ENCODE measurements around the gene CACNA1I.

Gene CACNA1I

DNA sequence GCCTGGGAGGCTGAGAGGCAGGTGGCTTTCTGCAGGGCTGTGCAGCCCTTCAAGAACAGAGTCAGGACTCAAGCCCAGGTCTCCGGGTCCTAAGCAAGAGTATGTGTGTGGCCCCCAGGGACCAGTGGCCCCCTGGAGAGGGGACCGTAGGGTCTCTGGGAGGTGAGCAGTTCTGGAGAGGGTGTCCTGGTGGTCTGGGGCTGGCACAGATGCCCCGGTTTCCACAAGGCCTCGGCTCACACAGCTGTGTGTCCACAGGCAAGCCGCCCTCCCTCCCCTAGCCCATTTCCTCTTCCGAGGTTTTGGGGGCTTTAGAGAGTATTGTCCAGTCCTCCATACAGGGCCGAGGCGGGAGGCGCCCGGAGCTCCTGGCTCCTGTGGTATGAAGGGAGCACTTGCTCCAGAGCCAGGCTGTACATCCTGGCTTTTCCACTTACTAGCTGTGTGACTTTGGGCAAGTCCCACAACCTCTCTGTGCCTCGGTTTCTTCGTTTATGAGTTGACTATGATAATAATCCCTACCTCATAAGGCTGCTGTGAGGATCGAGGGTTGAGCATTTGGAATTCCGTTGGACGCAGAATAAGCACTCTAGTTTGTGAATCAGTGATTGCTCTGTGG is 34.6 kb upstream of the CACNA1I start:
- DNase-seq (ENCODE audit: low spot score) = no peak

DNA sequence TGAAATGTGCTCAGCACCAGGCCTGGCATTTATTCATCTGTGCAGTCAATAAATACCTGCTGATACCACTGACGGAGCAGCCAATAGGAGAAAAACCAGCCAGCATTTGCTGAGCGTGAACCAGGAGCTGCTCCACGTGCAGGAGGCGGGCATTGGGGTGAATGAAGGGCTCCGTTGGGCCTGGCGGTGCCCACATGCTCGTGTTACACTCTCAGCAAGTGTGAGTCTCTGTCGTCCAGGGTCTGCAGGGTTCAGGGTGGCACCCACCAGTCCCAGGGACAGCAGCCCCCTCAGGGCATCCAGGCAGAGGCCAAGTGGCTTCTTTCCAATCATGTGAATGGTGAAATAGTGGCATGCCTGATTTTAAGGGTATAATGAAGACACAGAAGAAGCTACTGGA is 33.8 kb upstream of the CACNA1I start:
- no peak for DNase-seq (ENCODE audit: low spot score)

DNA sequence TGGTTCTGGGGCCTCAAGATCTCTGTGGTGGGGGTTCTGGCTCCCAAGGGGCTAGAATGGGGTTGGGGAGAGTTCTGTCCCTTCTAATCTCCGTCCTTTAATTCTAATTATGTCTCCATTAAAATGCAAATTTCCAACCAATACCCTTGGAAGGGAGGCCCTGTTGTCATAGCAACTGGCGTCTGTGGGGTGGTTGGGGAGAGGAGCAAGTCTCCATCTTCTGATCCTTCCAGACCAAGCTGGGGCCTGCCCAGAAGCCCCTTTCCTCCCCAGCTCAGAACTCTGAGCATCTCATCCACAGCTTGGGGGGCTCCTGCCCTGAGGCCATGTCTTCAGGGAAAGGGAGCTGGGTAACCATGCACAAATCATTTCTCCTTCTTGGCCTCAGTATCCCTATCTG is 32.6 kb upstream of the CACNA1I start:
- DNase-seq (ENCODE audit: low spot score) = no peak

- DNase-seq (ENCODE audit: low spot score) = peak; percentile 52
These were observed 27.5 kb upstream of the CACNA1I start for GRCh38 chr22:39543095-39543494.

DNA sequence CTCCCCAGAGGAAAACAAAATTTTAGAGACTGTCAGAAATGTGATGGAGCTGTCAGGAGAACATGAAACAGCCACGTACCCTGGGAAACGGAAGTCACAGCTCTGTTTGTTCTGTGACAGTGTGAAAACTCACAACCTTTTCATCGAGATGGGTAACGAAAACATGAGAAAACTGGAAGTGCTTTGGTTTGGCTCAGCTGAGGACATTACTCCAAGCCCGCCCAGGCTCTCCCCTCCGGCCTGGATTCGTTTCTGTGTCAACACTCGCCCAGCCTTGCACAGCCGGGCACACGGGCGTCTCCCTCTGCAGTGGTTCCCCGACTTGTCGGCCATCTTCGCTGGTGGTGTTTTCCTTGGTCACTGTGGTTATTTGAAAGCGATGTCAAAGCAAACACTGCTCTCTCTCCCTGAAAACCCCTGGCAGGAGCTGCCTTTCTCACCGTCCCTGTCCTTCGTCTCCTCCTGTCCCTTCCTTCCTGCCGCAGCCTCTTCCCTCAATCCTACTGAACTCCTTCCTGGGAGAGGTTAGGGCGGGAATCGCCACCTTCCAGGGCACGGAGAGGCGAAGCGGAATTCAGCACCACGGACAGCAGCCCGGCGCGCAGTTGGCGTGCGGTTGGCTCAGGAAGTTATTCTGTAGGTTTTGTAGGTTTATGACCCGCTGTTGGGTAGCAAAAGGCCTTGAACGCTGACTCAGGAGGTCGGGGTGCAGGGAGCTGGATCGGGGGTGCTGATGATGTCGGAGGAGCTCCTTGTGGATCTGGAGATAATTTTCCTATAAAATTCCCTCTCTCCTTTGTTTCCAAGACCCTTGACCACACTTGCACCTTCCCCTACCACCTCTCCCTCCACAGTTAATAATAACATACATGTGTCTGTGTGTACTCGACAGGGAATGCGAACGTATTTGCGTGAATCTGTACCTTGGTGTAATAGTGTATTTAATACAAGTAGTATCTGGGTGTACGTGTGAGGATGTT is 24.9 kb upstream of the CACNA1I start:
- no peak for DNase-seq (ENCODE audit: low spot score)

GRCh38 chr22:39546889-39547586 is 23.5 kb upstream of the CACNA1I start:
- peak; percentile 76 for DNase-seq (ENCODE audit: low spot score)

- no peak for DNase-seq (ENCODE audit: low spot score)
These were observed 23.0 kb upstream of the CACNA1I start for GRCh38 chr22:39547587-39547947.

DNA sequence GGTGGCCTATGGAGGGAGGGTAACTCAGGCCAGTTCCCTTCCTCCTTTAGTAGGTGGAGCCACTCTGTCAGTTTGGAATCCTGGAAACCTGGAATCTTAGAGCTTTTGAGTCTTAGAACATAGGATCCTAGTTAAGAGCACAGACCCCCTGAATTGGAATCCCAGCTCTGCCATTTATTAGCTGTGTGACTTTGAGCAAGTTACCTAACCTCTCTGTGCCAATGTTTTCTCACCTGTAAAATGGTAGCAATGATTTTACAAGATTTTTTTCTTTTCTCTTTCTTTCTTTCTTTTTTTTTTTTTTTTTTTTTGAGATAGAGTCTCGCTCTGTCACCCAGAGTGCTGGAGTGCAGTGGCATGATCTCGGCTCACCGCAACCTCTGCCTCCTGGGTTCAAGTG is 17.1 kb upstream of the CACNA1I start:
- no peak for DNase-seq (ENCODE audit: low spot score)

GRCh38 chr22:39554151-39554550 is 16.4 kb upstream of the CACNA1I start:
- DNase-seq (ENCODE audit: low spot score) = no peak

DNA sequence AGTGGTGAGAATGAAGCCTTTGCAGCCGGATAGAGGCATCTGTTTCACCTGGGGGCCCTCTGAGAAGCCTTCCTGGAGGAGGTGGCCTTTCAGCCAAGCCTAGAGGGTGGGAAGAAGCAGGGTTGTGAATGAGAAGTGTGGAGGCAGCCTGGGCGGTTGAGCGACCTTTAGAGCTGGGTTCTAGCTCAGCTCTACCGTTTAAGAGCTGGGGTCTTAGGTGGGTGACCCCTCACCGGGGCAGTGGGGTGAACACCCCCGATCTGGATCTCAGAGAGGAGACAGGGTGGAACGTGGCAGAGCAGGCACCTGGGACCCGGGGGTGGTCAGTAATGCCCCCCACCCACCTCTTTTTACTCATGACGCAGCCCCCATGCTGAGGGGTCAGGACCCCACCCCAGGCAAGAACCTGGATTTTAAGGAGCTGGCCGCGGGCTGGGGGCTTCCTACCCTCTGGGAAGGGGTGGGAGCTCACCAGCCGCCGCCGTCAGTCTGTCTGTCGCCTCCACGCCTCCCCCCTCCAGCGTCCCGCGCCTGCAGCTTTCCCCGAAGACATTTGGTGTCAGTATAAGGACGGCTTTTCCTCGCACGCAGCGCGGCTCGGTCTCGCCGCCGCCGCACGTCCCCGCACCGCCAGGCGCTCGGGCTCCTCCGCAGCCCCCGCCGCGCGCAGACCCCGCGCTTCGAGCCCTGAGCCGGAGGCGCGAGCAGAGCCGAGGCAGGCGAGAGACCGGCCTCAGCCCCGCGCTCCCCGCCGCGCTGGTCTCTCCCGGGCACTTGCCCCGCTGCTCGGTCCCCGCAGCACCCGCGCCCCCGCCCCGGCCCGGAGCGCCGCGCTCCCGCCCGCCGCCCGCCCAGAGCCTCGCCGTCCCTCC is 13.3 kb upstream of the CACNA1I start:
- peak; percentile 56 for DNase-seq (ENCODE audit: low spot score)

GRCh38 chr22:39558254-39558727 is 12.3 kb upstream of the CACNA1I start:
- DNase-seq (ENCODE audit: low spot score) = no peak

GRCh38 chr22:39558950-39559349 is 11.6 kb upstream of the CACNA1I start:
- no peak for DNase-seq (ENCODE audit: low spot score)

GRCh38 chr22:39559456-39560105 is 11.0 kb upstream of the CACNA1I start:
- DNase-seq (ENCODE audit: low spot score) = no peak

GRCh38 chr22:39560127-39560526 is 10.4 kb upstream of the CACNA1I start:
- DNase-seq (ENCODE audit: low spot score) = no peak

GRCh38 chr22:39562839-39563489 is 7.6 kb upstream of the CACNA1I start:
- no peak for DNase-seq (ENCODE audit: low spot score)

DNA sequence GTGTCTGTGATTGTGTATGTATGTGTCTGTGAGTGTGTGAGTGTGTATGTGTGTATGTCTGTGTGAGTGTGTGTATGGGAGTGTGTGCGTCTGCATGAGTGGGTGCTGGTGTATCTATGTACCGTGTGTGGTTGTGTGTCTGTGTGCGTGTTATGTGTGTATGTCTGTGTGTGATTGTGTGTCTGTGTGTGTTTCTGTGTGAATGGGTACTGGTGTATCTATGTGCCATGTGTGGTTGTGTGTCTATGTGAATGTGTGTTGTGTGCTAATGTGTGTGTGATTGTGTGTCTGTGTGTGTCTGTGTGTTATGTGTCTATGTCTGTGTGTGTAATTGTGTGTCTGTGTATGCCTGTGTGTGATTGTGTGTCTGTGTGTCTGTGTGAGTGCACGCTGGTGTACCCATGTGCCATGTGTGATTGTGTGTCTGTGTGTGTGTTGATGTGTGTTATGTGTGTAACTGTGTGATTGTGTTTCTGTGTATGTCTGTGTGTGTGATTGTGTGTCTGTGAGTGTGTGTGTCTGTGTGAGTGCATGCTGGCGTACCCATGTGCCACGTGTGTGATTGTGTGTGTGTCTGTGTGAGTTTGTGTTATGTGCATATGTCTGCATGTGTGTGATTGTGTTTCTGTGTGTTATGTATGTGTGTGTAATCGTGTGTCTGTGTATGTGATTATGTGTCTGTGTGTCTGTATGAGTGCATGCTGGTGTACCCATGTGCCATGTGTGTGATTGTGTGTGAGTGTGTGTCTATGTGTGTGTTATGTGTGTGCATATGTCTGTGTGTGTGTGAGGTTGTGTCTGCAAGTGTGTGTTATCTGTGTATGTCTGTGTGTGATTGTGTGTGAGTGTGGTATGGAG is 6.8 kb upstream of the CACNA1I start:
- no peak for DNase-seq (ENCODE audit: low spot score)

DNA sequence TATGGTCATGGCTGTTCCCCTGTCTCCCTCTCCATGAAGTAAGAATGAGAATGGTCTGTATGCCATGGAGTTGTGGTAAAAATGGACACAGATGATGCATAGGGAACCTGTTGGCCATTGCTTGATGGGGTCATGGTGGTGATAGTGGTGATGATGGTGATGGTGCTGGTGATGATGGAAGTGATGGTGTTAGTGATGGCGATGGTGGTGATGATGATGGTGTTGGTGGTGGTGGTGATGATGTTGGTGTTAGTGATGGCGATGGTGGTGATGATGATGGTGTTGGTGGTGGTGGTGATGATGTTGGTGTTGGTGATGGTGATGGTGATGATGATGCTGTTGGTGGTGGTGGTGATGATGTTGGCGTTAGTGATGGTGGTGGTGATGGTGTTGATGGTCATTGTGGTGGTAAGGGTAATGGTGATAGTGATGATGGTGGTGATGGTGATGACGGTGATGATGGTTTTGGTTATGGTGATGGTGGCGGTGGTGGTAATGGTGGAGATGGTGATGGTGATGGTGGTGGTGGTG is 5.1 kb upstream of the CACNA1I start:
- no peak for DNase-seq (ENCODE audit: low spot score)

GRCh38 chr22:39567135-39567946 is 3.2 kb upstream of the CACNA1I start:
- no peak for DNase-seq (ENCODE audit: low spot score)
